ENCODE data around the gene FAM216A.
A peak's percentile ranks its signal among the peaks of the same experiment; 100 is the strongest.
"Not testable (repeated sequence)": the region's sequence is repeated elsewhere in the genome, so short reads cannot be mapped to it uniquely, and the experiment has no call there.

Gene FAM216A

GRCh38 chr12:110468214-110469048 is at the start of gene FAM216A, which contains the start of gene GPN3:
TSS of gene FAM216A (plus strand) at chr12:110468845. CDS start at chr12:110468876, 31 bp downstream.
TSS of gene GPN3 (minus strand) at chr12:110468257. CDS start at chr12:110468203, 54 bp downstream.
- no peak for TF ChIP-seq ZNF274 (IDR thresholded peaks at IDR 0.05; ENCODE audit: low read depth, low read length)

GRCh38 chr12:110420644-110421043 is 48.0 kb upstream of the FAM216A start:
- not testable (repeated sequence) for H3K4me3 ChIP-seq (ENCODE audit: low read length)

More at GRCh38 chr12:110468214-110469048, at the start of gene FAM216A, which contains the start of gene GPN3:
- peak within 1 kb of the TSS; percentile 85 for H3K4me3 ChIP-seq (ENCODE audit: low read length)

- TF ChIP-seq ZNF274 (IDR thresholded peaks at IDR 0.05; ENCODE audit: low read depth, low read length) = no peak
Measured at GRCh38 chr12:110421159-110421661, 47.4 kb upstream of the FAM216A start.

GRCh38 chr12:110421701-110422100 is 46.9 kb upstream of the FAM216A start:
- no peak for TF ChIP-seq ZNF274 (IDR thresholded peaks at IDR 0.05; ENCODE audit: low read depth, low read length)
- H3K4me3 ChIP-seq (ENCODE audit: low read length) = no peak overlapping the region

More at GRCh38 chr12:110421159-110421661, 47.4 kb upstream of the FAM216A start:
- no peak overlapping the region for H3K4me3 ChIP-seq (ENCODE audit: low read length)

GRCh38 chr12:110424237-110424636 is 44.4 kb upstream of the FAM216A start:
- no peak for TF ChIP-seq ZNF274 (IDR thresholded peaks at IDR 0.05; ENCODE audit: low read depth, low read length)
- no peak overlapping the region for H3K4me3 ChIP-seq (ENCODE audit: low read length)

- no peak overlapping the region for H3K4me3 ChIP-seq (ENCODE audit: low read length)
- no peak for TF ChIP-seq ZNF274 (IDR thresholded peaks at IDR 0.05; ENCODE audit: low read depth, low read length)
Measured at GRCh38 chr12:110426406-110426805, 42.2 kb upstream of the FAM216A start.

GRCh38 chr12:110429676-110430075 is 39.0 kb upstream of the FAM216A start:
- H3K4me3 ChIP-seq (ENCODE audit: low read length) = not testable (repeated sequence)

- H3K4me3 ChIP-seq (ENCODE audit: low read length) = no peak overlapping the region; the same call in 1 of the 2 replicates
- no peak for TF ChIP-seq ZNF274 (IDR thresholded peaks at IDR 0.05; ENCODE audit: low read depth, low read length)
Measured at GRCh38 chr12:110431957-110432587, 36.6 kb upstream of the FAM216A start.

- H3K4me3 ChIP-seq (ENCODE audit: low read length) = no peak overlapping the region
- TF ChIP-seq ZNF274 (IDR thresholded peaks at IDR 0.05; ENCODE audit: low read depth, low read length) = no peak
Measured at GRCh38 chr12:110436231-110436630, 32.4 kb upstream of the FAM216A start.

- TF ChIP-seq ZNF274 (IDR thresholded peaks at IDR 0.05; ENCODE audit: low read depth, low read length) = no peak
Measured at GRCh38 chr12:110444455-110444854, 24.2 kb upstream of the FAM216A start.

GRCh38 chr12:110449799-110450497 is 18.7 kb upstream of the FAM216A start, which contains the start of gene ARPC3:
TSS of gene ARPC3 (minus strand) at chr12:110450337. CDS start at chr12:110450260, 77 bp downstream.
- no peak for TF ChIP-seq ZNF274 (IDR thresholded peaks at IDR 0.05; ENCODE audit: low read depth, low read length)
- H3K4me3 ChIP-seq (ENCODE audit: low read length) = peak within 1 kb of the TSS; percentile 92

More at GRCh38 chr12:110444455-110444854, 24.2 kb upstream of the FAM216A start:
- H3K4me3 ChIP-seq (ENCODE audit: low read length) = no peak overlapping the region

- no peak for TF ChIP-seq ZNF274 (IDR thresholded peaks at IDR 0.05; ENCODE audit: low read depth, low read length)
- no peak overlapping the region for H3K4me3 ChIP-seq (ENCODE audit: low read length)
Measured at GRCh38 chr12:110451263-110451662, 17.4 kb upstream of the FAM216A start.

GRCh38 chr12:110453569-110454296 is 14.9 kb upstream of the FAM216A start:
- TF ChIP-seq ZNF274 (IDR thresholded peaks at IDR 0.05; ENCODE audit: low read depth, low read length) = no peak
- H3K4me3 ChIP-seq (ENCODE audit: low read length) = no peak overlapping the region
